Suprapubic skin (tissue), 4 donors: Measurements from ENCODE around the gene TMEM89. TPM values are rescaled to one million over a fixed set of nuclear protein-coding genes. Genes with fewer than 3 reads are reported as not detected.

Experiments
- DNase-seq, 2 donors: peaks; one replicate each; pipeline ENCODE4 v3.0.0-alpha.2; 2019; ENCODE audit warnings: low spot score in 2 of 2
- H3K27ac ChIP-seq: fragments of 200-600 bp; sonication (generic); one replicate; pipeline ENCODE4 v1.5.1; 2019
- H3K27me3 ChIP-seq: fragments of 200-600 bp; sonication (generic); one replicate; pipeline ENCODE4 v1.5.1; 2019
- H3K36me3 ChIP-seq: fragments of 200-600 bp; sonication (generic); one replicate; pipeline ENCODE4 v1.5.1; 2019
- H3K4me1 ChIP-seq: fragments of 200-600 bp; sonication (generic); one replicate; pipeline ENCODE4 v1.5.1; 2019
- H3K4me3 ChIP-seq: fragments of 200-600 bp; sonication (generic); one replicate; pipeline ENCODE4 v1.5.1; 2019; ENCODE audit warnings: mild to moderate bottlenecking
- H3K9me3 ChIP-seq: fragments of 200-600 bp; sonication (generic); one replicate; pipeline ENCODE4 v1.5.1; 2019
- EP300 ChIP-seq: sonication (generic); formaldehyde crosslinking; IDR thresholded peaks from one replicate; pipeline ENCODE4 v1.6.1; 2017; ENCODE audit warnings: antibody characterized with exemption
- POLR2A ChIP-seq, 2 donors: fragments of 450-650 bp; IDR thresholded peaks; one replicate each; pipeline ENCODE4 v1.6.1; 2017; ENCODE audit warnings: antibody characterized with exemption in 2 of 2, mild to moderate bottlenecking in 2 of 2, moderate library complexity in 2 of 2
- POLR2AphosphoS5 ChIP-seq, 3 donors: sonication (generic); formaldehyde crosslinking; IDR thresholded peaks; one replicate each; pipeline ENCODE4 v1.6.1; 2017; ENCODE audit warnings: antibody characterized with exemption in 3 of 3
- WGBS: methylation state at CpG from one replicate; pipeline ENCODE4 v1.1.5; 2018; 5-methylcytosine and 5-hydroxymethylcytosine counted together
- total RNA-seq, 4 donors: library from RNA; depleted of rRNA; stranded (reverse); fragments of >200 nt; gene quantifications; one replicate each; pipeline ENCODE4 v1.1.0, GENCODE V29; 2016
- TF ChIP-seq, protein P1 (sequence below), 2 donors: fragments of 200-600 bp in 1 of 2; fragments of 450-650 bp in 1 of 2; sonication (generic) in 1 of 2; IDR thresholded peaks; one replicate each; pipeline ENCODE4 v1.5.1; 2016 to 2019; ENCODE audit warnings: antibody characterized with exemption in 2 of 2, mild to moderate bottlenecking in 1 of 2, moderate library complexity in 1 of 2

TMEM89 gene, protein sequence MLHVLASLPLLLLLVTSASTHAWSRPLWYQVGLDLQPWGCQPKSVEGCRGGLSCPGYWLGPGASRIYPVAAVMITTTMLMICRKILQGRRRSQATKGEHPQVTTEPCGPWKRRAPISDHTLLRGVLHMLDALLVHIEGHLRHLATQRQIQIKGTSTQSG
- total RNA-seq: not detected

DNA sequence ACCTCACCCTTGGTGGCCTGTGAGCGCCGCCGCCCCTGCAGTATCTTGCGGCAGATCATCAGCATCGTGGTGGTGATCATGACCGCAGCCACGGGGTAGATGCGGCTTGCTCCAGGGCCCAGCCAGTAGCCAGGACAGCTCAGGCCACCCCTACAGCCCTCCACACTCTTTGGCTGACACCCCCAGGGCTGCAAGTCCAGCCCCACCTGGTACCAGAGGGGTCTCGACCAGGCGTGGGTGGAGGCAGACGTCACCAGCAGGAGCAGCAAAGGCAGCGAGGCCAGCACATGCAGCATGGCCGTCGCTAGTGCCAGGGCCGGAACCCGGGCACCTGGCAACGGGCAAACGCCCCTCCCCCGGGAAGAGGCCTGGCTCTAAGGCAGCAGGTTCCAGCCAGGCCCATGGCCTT, at the start of gene TMEM89:
Gene TMEM89 (minus strand): TSS at position 309 of the 409 bp plus-strand sequence. CDS start 13 bp downstream, at position 296.
- Histone ChIP-seq H3K27me3 (no peaks in the 10 kb centered on the region), H3K36me3 (peaks cover 14% of the 10 kb centered on the region), H3K4me1 (no peaks in the 10 kb centered on the region), H3K9me3 (peaks cover 9% of the 10 kb centered on the region), H3K4me3 (no peak within 1 kb of the TSS), H3K27ac (no peak within 1 kb of the TSS)
- DNase-seq: no peak
- 86% methylated on average over 3 of the region's 19 CpGs for WGBS
- TF ChIP-seq POLR2A (IDR thresholded peaks at IDR 0.05): no peak
- TF ChIP-seq EP300: no peak
- no peak for TF ChIP-seq POLR2AphosphoS5 (IDR thresholded peaks at IDR 0.05)
- TF ChIP-seq, protein P1, sequence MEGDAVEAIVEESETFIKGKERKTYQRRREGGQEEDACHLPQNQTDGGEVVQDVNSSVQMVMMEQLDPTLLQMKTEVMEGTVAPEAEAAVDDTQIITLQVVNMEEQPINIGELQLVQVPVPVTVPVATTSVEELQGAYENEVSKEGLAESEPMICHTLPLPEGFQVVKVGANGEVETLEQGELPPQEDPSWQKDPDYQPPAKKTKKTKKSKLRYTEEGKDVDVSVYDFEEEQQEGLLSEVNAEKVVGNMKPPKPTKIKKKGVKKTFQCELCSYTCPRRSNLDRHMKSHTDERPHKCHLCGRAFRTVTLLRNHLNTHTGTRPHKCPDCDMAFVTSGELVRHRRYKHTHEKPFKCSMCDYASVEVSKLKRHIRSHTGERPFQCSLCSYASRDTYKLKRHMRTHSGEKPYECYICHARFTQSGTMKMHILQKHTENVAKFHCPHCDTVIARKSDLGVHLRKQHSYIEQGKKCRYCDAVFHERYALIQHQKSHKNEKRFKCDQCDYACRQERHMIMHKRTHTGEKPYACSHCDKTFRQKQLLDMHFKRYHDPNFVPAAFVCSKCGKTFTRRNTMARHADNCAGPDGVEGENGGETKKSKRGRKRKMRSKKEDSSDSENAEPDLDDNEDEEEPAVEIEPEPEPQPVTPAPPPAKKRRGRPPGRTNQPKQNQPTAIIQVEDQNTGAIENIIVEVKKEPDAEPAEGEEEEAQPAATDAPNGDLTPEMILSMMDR (IDR thresholded peaks at IDR 0.05): no peak

DNA sequence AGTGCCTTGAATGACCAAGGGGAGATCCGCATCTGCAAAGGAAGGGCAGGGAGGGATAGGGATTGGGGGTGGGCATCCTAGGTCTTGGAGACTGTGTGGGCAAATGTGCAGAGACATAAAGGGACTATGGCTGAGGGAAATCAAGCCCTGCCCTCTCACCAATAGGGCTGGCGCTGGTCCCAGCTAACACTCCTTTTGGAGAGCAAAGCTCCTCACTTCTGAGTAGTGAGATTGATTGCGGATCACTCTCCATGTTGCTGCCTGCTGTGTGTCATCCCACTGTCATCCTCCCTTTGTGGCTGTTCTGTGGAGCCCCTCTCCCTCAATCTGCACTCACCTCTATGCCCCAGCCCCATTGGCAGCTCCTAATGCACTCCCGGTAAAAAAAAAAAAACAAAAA, 43.4 kb upstream of the TMEM89 start:
- WGBS: 66% methylated on average over 3 of the region's 4 CpGs
- TF ChIP-seq POLR2AphosphoS5 (IDR thresholded peaks at IDR 0.05): no peak
- TF ChIP-seq POLR2A (IDR thresholded peaks at IDR 0.05): no peak
- no peak for TF ChIP-seq EP300
- TF ChIP-seq, protein P1 (IDR thresholded peaks at IDR 0.05): no peak
- Histone ChIP-seq H3K27ac (no peak overlapping the region), H3K36me3 (no peaks in the 10 kb centered on the region), H3K4me3 (no peak overlapping the region), H3K27me3 (peaks cover 30% of the 10 kb centered on the region), H3K4me1 (peaks cover 33% of the 10 kb centered on the region), H3K9me3 (no peaks in the 10 kb centered on the region)
- DNase-seq: no peak

DNA sequence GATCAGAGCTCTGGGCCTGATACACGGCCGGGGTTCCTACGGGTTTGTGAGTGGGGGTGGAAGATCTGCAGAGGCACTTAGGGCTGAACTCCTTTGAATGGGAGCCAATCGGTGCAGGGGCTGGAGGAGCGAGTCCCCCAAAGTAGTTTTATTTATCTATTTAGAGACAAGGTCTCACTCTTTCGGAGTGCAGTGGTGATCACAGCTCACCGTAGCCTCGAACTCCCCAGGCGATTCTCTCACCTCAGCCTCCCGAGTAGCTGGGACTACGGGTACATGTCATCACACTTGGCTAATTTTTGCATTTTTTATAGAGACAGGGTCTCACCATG, 42.7 kb upstream of the TMEM89 start:
- WGBS: 53% methylated on average over 11 of the region's 11 CpGs
- TF ChIP-seq, protein P1 (IDR thresholded peaks at IDR 0.05): peak in 1 of 2 donors; percentile 9
- TF ChIP-seq EP300: no peak
- DNase-seq: no peak
- H3K9me3 ChIP-seq: no peaks in the 10 kb centered on the region
- peaks cover 33% of the 10 kb centered on the region for H3K4me1 ChIP-seq
- H3K27ac ChIP-seq: no peak overlapping the region
- H3K27me3 ChIP-seq: peaks cover 35% of the 10 kb centered on the region
- H3K36me3 ChIP-seq: no peaks in the 10 kb centered on the region
- H3K4me3 ChIP-seq: peak overlapping the region; percentile 57

DNA sequence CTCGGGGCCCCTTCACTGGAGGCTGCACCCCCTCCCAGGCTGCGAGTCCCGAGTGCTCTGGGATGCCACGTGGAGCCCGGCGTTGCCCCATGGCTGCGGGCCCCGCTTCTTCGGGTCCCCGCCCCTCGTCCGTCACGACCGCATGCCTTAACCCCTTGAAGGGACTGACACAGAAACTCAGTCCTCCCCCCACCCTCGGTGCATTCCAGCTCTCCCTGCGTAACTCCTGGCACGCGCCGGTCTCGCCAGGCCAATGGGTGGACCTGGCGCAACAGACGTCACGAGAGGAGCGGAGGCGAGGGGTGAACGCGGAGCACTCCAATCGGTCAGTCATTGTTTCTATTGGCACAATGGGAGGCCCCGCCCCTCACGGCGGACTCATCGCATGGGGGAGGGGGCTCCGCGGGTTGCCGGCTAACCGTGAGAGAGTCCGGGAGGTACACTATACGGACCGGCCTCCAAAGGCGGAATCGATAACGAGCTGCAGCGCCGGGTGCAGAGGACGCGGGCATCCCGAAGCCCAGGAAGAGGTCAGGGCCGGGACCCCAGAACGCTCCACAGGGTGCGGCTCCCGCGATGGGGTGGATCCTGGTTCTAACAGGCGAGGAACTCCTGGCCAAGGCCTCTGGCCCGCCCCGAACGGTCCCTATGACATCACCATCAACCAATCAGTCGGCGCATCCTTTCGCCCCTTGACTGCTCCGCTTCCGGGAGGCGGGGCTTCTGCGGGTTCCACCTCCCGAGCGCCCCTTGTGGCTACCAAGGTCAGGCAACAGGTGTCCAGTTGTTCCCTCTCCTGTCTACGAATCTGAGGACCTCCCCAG, 42.1 kb upstream of the TMEM89 start:
- DNase-seq: peak; percentile 92 to 93
- H3K27me3 ChIP-seq: peaks cover 35% of the 10 kb centered on the region
- whole genome bisulfite sequencing: 0% methylated on average over 27 of the region's 66 CpGs

More for the DNA sequence above, 42.1 kb upstream of the TMEM89 start:
- no peak for TF ChIP-seq POLR2A (IDR thresholded peaks at IDR 0.05)
- TF ChIP-seq, protein P1 (IDR thresholded peaks at IDR 0.05): peak; percentile 7 to 75
- TF ChIP-seq POLR2AphosphoS5 (IDR thresholded peaks at IDR 0.05): peak in 2 of 3 donors; percentile 37 to 49
- H3K4me1 ChIP-seq: peaks cover 33% of the 10 kb centered on the region
- H3K27ac ChIP-seq: peak overlapping the region; percentile 73
- H3K36me3 ChIP-seq: no peaks in the 10 kb centered on the region
- H3K9me3 ChIP-seq: no peaks in the 10 kb centered on the region
- peak overlapping the region; percentile 57 for H3K4me3 ChIP-seq
